Inflammatory macrophage treated with lipopolysaccharide for 4 hours (primary cell): ENCODE results near the gene FSTL1.

Experiments used
- DNase-seq: peaks from one replicate; pipeline ENCODE4 v3.0.0-alpha.2; 2020

The FSTL1 gene

GRCh38 chr3:120450600-120451271, at the start of gene FSTL1:
Gene FSTL1 (minus strand): TSS chr3:120450992. CDS start chr3:120450746, 246 bp downstream.
- peak; percentile 19 for DNase-seq

GRCh38 chr3:120498556-120499346, 48.0 kb upstream of the FSTL1 start:
- peak; percentile 92 for DNase-seq

GRCh38 chr3:120497818-120498217, 47.0 kb upstream of the FSTL1 start:
- no peak for DNase-seq

- no peak for DNase-seq
These were observed 46.5 kb upstream of the FSTL1 start for GRCh38 chr3:120497336-120497735.

GRCh38 chr3:120496278-120497002, 45.6 kb upstream of the FSTL1 start:
- peak; percentile 20 for DNase-seq

- DNase-seq: no peak
These were observed 45.0 kb upstream of the FSTL1 start for GRCh38 chr3:120495809-120496208.

GRCh38 chr3:120492103-120492502, 41.3 kb upstream of the FSTL1 start:
- DNase-seq: no peak

GRCh38 chr3:120489421-120489820, 38.6 kb upstream of the FSTL1 start:
- DNase-seq: no peak

- DNase-seq: no peak
These were observed 37.5 kb upstream of the FSTL1 start for GRCh38 chr3:120488296-120488695.

GRCh38 chr3:120487191-120487650, 36.4 kb upstream of the FSTL1 start:
- DNase-seq: no peak

- peak; percentile 8 for DNase-seq
These were observed 30.3 kb upstream of the FSTL1 start for GRCh38 chr3:120481081-120481480.

GRCh38 chr3:120477781-120478180, 27.0 kb upstream of the FSTL1 start:
- no peak for DNase-seq

- DNase-seq: no peak
These were observed 25.1 kb upstream of the FSTL1 start for GRCh38 chr3:120475722-120476377.

GRCh38 chr3:120473896-120474675, 23.3 kb upstream of the FSTL1 start:
- DNase-seq: no peak

- no peak for DNase-seq
These were observed 22.6 kb upstream of the FSTL1 start for GRCh38 chr3:120473389-120473788.

- no peak for DNase-seq
These were observed 21.5 kb upstream of the FSTL1 start for GRCh38 chr3:120472121-120472844.

GRCh38 chr3:120471643-120472042, 20.9 kb upstream of the FSTL1 start:
- no peak for DNase-seq

- DNase-seq: no peak
These were observed 20.1 kb upstream of the FSTL1 start for GRCh38 chr3:120470870-120471269.

GRCh38 chr3:120469882-120470301, 19.1 kb upstream of the FSTL1 start:
- no peak for DNase-seq

- DNase-seq: no peak
These were observed 18.6 kb upstream of the FSTL1 start for GRCh38 chr3:120469440-120469839.

- DNase-seq: no peak
These were observed 18.0 kb upstream of the FSTL1 start for GRCh38 chr3:120468635-120469295.
